SHP77 treated with DMSO at 0.1 percent for 48 hours (cell line): ENCODE results near the gene METAP2.

Experiments
- DNase-seq: peaks from one replicate; lab custom pipeline; 2025; lab: John Stamatoyannopoulos, UW

The METAP2 gene

DNA sequence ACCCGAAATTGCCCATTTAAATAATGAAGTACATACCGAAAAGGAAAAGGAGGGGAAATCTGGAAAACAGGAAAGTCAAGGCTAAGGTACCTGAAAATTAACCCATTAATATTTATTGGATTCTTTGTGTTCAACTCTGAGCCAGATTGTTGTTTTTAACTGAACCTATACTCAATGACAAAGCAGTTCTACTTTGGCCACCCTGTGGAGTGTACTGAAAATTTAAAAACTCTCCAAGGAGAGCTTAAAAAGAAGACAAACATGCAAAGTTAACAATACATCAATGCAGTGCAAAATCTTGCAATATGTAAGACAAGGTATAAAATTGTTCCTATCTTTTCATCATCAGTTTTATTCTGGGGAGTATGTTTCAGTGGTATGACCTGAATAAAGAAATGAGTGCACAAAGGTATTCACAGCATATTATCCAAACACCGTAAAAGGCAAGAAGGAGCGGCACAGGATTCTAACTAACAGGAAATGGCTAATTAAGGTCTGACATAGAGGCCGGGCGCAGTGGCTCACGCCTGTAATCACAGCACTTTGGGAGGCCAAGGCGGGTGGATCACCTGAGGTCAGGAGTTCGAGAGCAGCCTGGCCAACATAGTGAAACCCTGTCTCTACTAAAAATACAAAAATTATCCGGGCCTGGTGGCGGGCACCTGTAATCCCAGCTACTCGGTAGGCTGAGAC, 75.6 kb downstream of the METAP2 start:
- DNase-seq = no peak

DNA sequence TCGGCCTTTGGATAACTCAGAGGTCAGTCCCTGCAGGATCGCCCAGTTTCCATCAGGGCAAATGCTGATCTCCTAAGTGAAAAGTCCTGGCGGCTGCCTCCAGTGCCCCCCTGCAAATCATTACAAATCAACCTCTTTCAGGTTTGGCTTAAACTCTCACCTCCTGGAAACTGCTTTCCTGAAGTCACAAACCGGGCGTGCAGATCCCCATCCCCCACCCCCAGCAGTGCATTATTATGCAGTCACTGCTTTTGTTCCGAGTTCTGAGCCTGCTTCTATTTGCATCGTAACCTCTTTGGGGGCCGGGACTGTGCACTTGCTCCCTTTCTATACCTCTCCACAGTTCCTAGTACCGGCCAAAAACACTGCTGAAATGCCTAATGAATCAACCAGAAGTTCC, 77.4 kb downstream of the METAP2 start, which contains the start of gene USP44:
TSS of gene USP44 (minus strand) at position 172 of the 400 bp plus-strand sequence. CDS start 17,220 bp downstream, outside the sequence.
- DNase-seq = no peak

DNA sequence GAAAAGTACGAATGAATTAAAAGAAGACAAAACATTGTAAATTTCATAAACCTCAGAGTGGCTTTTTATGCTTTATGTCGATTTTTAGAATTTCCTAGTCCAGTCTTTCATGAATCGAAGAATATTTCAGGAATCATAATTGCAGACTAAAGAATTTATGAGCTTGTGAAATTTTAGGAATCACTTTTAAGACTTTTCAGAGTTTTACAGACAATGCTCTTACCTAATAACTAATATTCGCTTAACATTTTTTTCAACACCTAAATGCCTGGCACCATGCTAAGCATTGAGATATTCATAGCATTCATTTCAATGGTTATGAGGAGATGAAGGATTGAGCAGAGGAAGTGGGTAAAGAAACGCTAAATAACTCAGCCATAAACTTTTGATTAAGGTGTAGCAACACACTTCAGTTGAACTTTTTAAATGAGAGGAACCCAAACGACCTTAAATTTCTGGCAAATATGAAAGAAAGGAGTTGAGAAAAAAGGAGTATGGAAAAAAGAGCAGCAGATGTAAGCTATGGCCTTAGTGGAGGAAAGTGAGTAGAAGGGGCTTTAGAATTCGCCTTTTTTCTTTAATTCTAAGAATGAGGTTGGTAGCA, 78.1 kb downstream of the METAP2 start:
- no peak for DNase-seq

DNA sequence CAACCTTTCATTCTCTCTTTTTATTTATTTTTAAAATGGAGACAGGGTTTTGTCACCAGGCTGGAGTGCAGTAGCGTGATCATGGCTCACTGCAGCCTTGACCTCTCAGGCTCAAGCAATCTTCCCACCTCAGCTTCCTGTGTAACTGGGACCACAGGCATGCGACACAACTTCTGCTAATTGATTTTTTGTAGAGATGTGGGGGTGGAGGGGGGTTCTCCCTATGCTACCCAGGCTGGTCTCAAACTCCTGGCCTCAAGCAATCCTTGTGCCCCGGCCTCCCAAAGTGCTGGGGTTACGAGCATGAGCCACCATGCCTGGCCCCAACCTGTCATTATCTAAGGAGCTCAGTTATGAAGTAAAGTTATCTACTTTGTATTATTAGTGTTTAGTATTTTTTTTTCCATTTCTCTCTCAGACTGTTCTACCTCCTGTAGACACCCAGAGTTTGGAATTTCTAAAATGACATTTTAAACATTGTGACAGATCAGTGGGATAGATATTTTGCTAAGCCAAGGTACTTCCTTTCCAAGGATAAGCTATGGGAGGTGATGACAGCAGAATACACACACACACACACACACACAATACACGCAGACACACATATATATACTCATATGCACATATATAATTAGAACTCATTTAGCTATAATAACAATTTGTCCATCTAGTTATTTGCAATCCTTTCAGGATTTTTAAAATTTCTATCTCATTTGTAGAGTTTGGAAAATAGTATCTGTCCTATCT, 79.4 kb downstream of the METAP2 start:
- no peak for DNase-seq

DNA sequence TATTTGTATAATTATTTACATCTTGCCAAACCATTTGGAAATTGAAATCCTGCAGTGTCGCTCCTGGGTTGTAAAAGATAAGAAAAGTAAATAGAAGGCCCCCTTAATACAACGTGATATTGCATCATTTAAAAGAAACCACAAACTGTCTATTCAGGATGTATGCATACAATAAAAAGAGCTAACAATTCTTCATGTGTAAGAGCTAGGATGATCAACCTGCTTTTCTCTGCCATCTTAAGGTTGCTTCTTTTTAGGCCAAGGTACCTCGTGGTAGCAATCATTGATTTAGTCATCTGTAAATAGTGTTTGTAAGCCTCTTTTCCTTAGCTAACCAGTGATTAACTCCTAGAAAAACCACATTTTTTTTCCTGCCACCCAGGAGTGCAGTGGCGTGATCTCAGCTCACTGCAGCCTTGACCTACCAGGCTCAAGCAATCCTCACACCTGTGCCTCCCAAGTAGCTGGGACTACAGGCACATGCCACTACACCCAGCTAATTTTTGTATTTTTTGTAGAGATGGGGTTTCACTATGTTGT, 80.7 kb downstream of the METAP2 start:
- no peak for DNase-seq

DNA sequence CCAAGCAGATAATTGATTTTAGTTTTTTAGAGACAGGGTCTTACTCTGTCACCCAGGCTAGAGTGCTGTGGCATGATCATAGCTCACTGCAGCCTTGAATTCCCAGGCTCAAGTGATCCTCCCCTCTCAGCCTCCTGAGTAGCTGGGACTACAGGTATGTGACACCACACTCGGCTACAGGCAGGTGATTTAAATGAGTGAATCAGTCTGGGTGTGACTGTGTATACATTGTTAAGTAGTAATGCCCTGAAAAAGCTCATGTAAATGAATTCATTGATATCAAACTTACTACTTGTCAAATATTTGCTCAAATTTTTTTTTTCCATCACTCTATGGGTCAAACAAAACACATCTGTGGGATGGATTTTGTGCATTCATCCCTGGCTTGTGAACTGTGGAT, 83.7 kb downstream of the METAP2 start:
- no peak for DNase-seq
